Neural progenitor cell (in vitro differentiated cells): ENCODE data around the gene OR52B4.

Experiments used
- EZH2 ChIP-seq: fragments of 200-600 bp; sonication (generic); IDR thresholded peaks from 2 replicates; pipeline ENCODE4 v1.6.1; 2017; ENCODE audit warnings: antibody characterized with exemption, mild to moderate bottlenecking, moderate library complexity
- EZH2phosphoT487 ChIP-seq: fragments of 200-600 bp; sonication (generic); IDR thresholded peaks from 2 replicates; pipeline ENCODE4 v1.6.1; 2017; ENCODE audit warnings: antibody characterized with exemption
- TF ChIP-seq, protein P1 (sequence below): fragments of 200-600 bp; sonication (generic); IDR thresholded peaks from 2 replicates; pipeline ENCODE4 v1.5.1; 2017; ENCODE audit warnings: antibody characterized with exemption, mild to moderate bottlenecking

GRCh38 chr11:4381901-4382300 is 13.7 kb upstream of the OR52B4 start:
- TF ChIP-seq, protein P1, sequence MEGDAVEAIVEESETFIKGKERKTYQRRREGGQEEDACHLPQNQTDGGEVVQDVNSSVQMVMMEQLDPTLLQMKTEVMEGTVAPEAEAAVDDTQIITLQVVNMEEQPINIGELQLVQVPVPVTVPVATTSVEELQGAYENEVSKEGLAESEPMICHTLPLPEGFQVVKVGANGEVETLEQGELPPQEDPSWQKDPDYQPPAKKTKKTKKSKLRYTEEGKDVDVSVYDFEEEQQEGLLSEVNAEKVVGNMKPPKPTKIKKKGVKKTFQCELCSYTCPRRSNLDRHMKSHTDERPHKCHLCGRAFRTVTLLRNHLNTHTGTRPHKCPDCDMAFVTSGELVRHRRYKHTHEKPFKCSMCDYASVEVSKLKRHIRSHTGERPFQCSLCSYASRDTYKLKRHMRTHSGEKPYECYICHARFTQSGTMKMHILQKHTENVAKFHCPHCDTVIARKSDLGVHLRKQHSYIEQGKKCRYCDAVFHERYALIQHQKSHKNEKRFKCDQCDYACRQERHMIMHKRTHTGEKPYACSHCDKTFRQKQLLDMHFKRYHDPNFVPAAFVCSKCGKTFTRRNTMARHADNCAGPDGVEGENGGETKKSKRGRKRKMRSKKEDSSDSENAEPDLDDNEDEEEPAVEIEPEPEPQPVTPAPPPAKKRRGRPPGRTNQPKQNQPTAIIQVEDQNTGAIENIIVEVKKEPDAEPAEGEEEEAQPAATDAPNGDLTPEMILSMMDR: no peak
- TF ChIP-seq EZH2phosphoT487 (no peak), EZH2 (no peak)
